K562 (cell line): Measurements from ENCODE around the gene ZNHIT2. TPM values are rescaled to one million over a fixed set of nuclear protein-coding genes. Genes with fewer than 3 reads are reported as not detected.

Source experiments
- COPS2 ChIP-seq: fragments of 450-650 bp; conservative IDR thresholded peaks from 2 replicates; pipeline ENCODE4 v1.6.1; 2016; ENCODE audit warnings: mild to moderate bottlenecking, moderate library complexity
- DMBX1 ChIP-seq: fragments of 250-450 bp; sonication (Bioruptor Pico); IDR thresholded peaks from 2 replicates; pipeline ENCODE4 v1.8.0; 2022; ENCODE audit warnings: inconsistent platforms, mild to moderate bottlenecking, moderate library complexity, borderline replicate concordance
- MAFG ChIP-seq: fragments of 450-650 bp; conservative IDR thresholded peaks from 2 replicates; pipeline ENCODE4 v1.6.1; 2016; ENCODE audit warnings: missing genetic modification characterization, missing compliant biosample characterization
- STAT5B ChIP-seq: fragments of 250-450 bp; sonication (Bioruptor Pico); IDR thresholded peaks from 2 replicates; pipeline ENCODE4 v1.8.0; 2021; ENCODE audit warnings: mild to moderate bottlenecking, inconsistent platforms
- ZNF23 ChIP-seq: fragments of 250-450 bp; sonication (Bioruptor Pico); IDR thresholded peaks from 2 replicates; pipeline ENCODE4 v1.4.0; 2020; ENCODE audit warnings: mild to moderate bottlenecking
- polyA plus RNA-seq, 8 experiments: library from polyadenylated mRNA; depleted of rRNA in 4 of 8; stranded (reverse) in 5 of 8; unstranded in 3 of 8; fragments of >200 nt; fragmentation: Nextera tagmentation in 2 of 8; fragmentation: Illumina TruSeq in 1 of 8; extraction: Ambion mirVana in 2 of 8; extraction: Trizol in 1 of 8; gene quantifications; 2 replicates each; pipeline versions ENCODE4 v1.2.1 to v1.2.3, GENCODE V29; 2011 to 2014; ENCODE audit warnings: inconsistent platforms in 1 of 8, missing spikeins in 1 of 8
- total RNA-seq, 7 experiments: library from RNA; depleted of rRNA in 6 of 7; stranded (reverse); fragments of >200 nt in 6 of 7; fragmentation: Illumina TruSeq in 2 of 7; extraction: Trizol in 2 of 7; gene quantifications; 2 replicates each; pipeline versions ENCODE4 v1.2.1 to v1.2.3, GENCODE V29; 2011 to 2021; ENCODE audit warnings: low replicate concordance in 1 of 7
- TF ChIP-seq, protein P1 (sequence below): fragments of 250-450 bp; sonication (Bioruptor Pico); IDR thresholded peaks from 2 replicates; pipeline ENCODE4 v1.5.0; 2021; ENCODE audit warnings: mild to moderate bottlenecking, borderline replicate concordance
- TF ChIP-seq, protein P2 (sequence below), 3 experiments: IDR thresholded peaks in 2 of 3; conservative IDR thresholded peaks in 1 of 3; 2 replicates each; pipeline ENCODE4 v1.5.1; 2011 to 2012; ENCODE audit warnings: low read length in 3 of 3, mild to moderate bottlenecking in 3 of 3, control low read depth in 2 of 3, improper control_type of control experiment in 1 of 3, inconsistent platforms in 1 of 3, low read depth in 1 of 3, mixed read lengths in 1 of 3, moderate library complexity in 1 of 3; ENCODE audit not compliant: insufficient read depth in 2 of 3
- TF ChIP-seq, protein P3 (sequence below): fragments of 200-800 bp; sonication (Bioruptor generic); IDR thresholded peaks from 2 replicates; pipeline ENCODE4 v1.6.1; 2017; ENCODE audit warnings: missing genetic modification characterization, missing compliant biosample characterization
- TF ChIP-seq, protein P4 (sequence below), 2 experiments: fragments of 450-650 bp in 1 of 2; sonication (generic) in 1 of 2; formaldehyde crosslinking in 1 of 2; IDR thresholded peaks; 2 replicates each; pipeline versions ENCODE4 v1.7.1 to v1.9.0; 2016 to 2022; ENCODE audit warnings: inconsistent platforms in 1 of 2, mild to moderate bottlenecking in 1 of 2, missing genetic modification reagents in 1 of 2

Gene ZNHIT2
- total and polyA plus RNA-seq, 9 of the 15 experiments (the other 6 are each of a cell fraction or from before 2014, with no cell fraction given): 0.08 to 39.0 (median 2.5) TPM

DNA sequence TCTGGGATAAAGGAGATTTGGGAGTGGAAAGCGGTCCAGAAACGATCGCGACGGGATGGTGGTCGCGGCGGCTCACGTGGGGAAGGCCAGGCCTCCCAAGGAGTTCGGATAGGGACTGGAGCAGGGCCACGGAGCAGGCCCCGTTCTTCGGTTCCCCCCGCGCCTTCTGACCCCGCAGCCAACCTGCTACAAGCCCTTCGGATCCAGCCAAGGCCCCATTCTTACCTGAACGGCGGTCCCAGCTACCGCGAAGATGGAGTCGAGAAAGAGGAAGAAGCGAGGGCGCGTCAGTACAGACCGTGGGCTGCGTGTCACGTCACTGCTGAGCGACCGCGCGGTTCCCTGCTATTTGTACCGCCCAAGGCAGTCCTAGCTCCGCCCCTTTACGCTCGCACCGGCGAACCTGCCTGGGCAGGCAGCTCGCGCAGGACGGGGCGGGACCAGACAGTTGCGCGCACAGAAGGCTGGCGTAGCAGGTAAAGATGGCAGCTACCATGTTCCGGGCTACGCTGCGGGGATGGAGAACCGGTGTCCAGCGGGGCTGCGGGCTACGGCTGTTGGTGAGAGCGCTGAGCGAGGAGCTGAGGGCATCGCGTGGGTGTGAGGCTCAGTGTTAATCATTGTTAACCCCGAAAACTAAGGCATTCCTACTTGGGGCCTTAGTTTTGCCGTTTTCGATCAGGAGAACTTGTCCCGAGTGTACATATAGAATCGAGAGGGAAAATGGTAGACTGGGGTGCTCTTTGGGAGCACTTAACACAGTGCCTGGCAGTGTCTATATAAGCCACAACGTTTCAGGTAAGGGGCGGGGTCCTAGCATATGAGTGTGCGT, 4.6 kb upstream of the ZNHIT2 start, which contains the start of the genes FAU and MRPL49 (continued):
- TF ChIP-seq MAFG (tag) (no peak), DMBX1 (no peak), COPS2 (no peak), ZNF23 (no peak), STAT5B (CRISPR knock-in tag) (no peak)
- TF ChIP-seq, protein P1, sequence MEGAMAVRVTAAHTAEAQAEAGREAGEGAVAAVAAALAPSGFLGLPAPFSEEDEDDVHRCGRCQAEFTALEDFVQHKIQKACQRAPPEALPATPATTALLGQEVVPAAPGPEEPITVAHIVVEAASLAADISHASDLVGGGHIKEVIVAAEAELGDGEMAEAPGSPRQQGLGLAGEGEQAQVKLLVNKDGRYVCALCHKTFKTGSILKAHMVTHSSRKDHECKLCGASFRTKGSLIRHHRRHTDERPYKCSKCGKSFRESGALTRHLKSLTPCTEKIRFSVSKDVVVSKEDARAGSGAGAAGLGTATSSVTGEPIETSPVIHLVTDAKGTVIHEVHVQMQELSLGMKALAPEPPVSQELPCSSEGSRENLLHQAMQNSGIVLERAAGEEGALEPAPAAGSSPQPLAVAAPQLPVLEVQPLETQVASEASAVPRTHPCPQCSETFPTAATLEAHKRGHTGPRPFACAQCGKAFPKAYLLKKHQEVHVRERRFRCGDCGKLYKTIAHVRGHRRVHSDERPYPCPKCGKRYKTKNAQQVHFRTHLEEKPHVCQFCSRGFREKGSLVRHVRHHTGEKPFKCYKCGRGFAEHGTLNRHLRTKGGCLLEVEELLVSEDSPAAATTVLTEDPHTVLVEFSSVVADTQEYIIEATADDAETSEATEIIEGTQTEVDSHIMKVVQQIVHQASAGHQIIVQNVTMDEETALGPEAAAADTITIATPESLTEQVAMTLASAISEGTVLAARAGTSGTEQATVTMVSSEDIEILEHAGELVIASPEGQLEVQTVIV (CRISPR knock-in tag): no peak
- TF ChIP-seq, protein P2, sequence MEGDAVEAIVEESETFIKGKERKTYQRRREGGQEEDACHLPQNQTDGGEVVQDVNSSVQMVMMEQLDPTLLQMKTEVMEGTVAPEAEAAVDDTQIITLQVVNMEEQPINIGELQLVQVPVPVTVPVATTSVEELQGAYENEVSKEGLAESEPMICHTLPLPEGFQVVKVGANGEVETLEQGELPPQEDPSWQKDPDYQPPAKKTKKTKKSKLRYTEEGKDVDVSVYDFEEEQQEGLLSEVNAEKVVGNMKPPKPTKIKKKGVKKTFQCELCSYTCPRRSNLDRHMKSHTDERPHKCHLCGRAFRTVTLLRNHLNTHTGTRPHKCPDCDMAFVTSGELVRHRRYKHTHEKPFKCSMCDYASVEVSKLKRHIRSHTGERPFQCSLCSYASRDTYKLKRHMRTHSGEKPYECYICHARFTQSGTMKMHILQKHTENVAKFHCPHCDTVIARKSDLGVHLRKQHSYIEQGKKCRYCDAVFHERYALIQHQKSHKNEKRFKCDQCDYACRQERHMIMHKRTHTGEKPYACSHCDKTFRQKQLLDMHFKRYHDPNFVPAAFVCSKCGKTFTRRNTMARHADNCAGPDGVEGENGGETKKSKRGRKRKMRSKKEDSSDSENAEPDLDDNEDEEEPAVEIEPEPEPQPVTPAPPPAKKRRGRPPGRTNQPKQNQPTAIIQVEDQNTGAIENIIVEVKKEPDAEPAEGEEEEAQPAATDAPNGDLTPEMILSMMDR (IDR thresholded peaks at IDR 0.05 in 2 of 3, conservative IDR thresholded peaks at IDR 0.05 in 1 of 3; ENCODE audit: insufficient read depth in 2 of 3, low read depth in 1 of 3, low read length in 3 of 3): no peak
- TF ChIP-seq, protein P3, sequence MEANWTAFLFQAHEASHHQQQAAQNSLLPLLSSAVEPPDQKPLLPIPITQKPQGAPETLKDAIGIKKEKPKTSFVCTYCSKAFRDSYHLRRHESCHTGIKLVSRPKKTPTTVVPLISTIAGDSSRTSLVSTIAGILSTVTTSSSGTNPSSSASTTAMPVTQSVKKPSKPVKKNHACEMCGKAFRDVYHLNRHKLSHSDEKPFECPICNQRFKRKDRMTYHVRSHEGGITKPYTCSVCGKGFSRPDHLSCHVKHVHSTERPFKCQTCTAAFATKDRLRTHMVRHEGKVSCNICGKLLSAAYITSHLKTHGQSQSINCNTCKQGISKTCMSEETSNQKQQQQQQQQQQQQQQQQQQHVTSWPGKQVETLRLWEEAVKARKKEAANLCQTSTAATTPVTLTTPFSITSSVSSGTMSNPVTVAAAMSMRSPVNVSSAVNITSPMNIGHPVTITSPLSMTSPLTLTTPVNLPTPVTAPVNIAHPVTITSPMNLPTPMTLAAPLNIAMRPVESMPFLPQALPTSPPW (CRISPR knock-in tag): no peak
- TF ChIP-seq, protein P4, sequence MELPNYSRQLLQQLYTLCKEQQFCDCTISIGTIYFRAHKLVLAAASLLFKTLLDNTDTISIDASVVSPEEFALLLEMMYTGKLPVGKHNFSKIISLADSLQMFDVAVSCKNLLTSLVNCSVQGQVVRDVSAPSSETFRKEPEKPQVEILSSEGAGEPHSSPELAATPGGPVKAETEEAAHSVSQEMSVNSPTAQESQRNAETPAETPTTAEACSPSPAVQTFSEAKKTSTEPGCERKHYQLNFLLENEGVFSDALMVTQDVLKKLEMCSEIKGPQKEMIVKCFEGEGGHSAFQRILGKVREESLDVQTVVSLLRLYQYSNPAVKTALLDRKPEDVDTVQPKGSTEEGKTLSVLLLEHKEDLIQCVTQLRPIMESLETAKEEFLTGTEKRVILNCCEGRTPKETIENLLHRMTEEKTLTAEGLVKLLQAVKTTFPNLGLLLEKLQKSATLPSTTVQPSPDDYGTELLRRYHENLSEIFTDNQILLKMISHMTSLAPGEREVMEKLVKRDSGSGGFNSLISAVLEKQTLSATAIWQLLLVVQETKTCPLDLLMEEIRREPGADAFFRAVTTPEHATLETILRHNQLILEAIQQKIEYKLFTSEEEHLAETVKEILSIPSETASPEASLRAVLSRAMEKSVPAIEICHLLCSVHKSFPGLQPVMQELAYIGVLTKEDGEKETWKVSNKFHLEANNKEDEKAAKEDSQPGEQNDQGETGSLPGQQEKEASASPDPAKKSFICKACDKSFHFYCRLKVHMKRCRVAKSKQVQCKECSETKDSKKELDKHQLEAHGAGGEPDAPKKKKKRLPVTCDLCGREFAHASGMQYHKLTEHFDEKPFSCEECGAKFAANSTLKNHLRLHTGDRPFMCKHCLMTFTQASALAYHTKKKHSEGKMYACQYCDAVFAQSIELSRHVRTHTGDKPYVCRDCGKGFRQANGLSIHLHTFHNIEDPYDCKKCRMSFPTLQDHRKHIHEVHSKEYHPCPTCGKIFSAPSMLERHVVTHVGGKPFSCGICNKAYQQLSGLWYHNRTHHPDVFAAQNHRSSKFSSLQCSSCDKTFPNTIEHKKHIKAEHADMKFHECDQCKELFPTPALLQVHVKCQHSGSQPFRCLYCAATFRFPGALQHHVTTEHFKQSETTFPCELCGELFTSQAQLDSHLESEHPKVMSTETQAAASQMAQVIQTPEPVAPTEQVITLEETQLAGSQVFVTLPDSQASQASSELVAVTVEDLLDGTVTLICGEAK (IDR thresholded peaks at IDR 0.05): no peak; the same call in 1 of the 2 replicates
- TF ChIP-seq, protein P4 (CRISPR knock-in tag; IDR thresholded peaks at IDR 0.05): 0 out of 2 replicates have a peak, but pooled peaks have one; percentile 6
